GM19193 (cell line): Measurements from ENCODE around the gene SGSH.

Experiments used
- POLR2A ChIP-seq: IDR thresholded peaks from 4 replicates; pipeline ENCODE4 v1.6.1; 2011; ENCODE audit not compliant: insufficient read depth, insufficient read length; ENCODE audit errors: extremely low read depth

SGSH gene

GRCh38 chr17:80190716-80191115, 29.4 kb downstream of the SGSH start:
- TF ChIP-seq POLR2A, result no peak

GRCh38 chr17:80189611-80190010, 30.5 kb downstream of the SGSH start:
- TF ChIP-seq POLR2A, result no peak

- no peak for TF ChIP-seq POLR2A
Measured at GRCh38 chr17:80187515-80187941, 32.6 kb downstream of the SGSH start.

GRCh38 chr17:80187090-80187489, 33.0 kb downstream of the SGSH start:
- no peak for TF ChIP-seq POLR2A

GRCh38 chr17:80185968-80186367, 34.2 kb downstream of the SGSH start:
- TF ChIP-seq POLR2A, result no peak

GRCh38 chr17:80184423-80184714, 35.8 kb downstream of the SGSH start:
- TF ChIP-seq POLR2A, result no peak

GRCh38 chr17:80183581-80184422, 36.3 kb downstream of the SGSH start:
- TF ChIP-seq POLR2A, result no peak

- TF ChIP-seq POLR2A, result no peak
Measured at GRCh38 chr17:80182845-80183223, 37.3 kb downstream of the SGSH start.

GRCh38 chr17:80182118-80182844, 37.9 kb downstream of the SGSH start:
- TF ChIP-seq POLR2A, result no peak

GRCh38 chr17:80181431-80181830, 38.7 kb downstream of the SGSH start:
- no peak for TF ChIP-seq POLR2A

GRCh38 chr17:80180192-80180591, 39.9 kb downstream of the SGSH start:
- no peak for TF ChIP-seq POLR2A

- TF ChIP-seq POLR2A, result no peak
Measured at GRCh38 chr17:80177986-80178595, 42.0 kb downstream of the SGSH start.

- TF ChIP-seq POLR2A, result no peak
Measured at GRCh38 chr17:80176757-80177156, 43.4 kb downstream of the SGSH start.

GRCh38 chr17:80173916-80174315, 46.2 kb downstream of the SGSH start:
- TF ChIP-seq POLR2A, result no peak

GRCh38 chr17:80173126-80173525, 47.0 kb downstream of the SGSH start:
- TF ChIP-seq POLR2A, result no peak

- no peak for TF ChIP-seq POLR2A
Measured at GRCh38 chr17:80171681-80172080, 48.5 kb downstream of the SGSH start.
